Epithelial cell of esophagus (primary cell): ENCODE data around the gene SRSF8.

Source experiments
- DNase-seq: peaks from one replicate; pipeline ENCODE4 v3.0.0; 2010; ENCODE audit warnings: low read depth
- H3K4me3 ChIP-seq: 2 replicates; pipeline ENCODE4 v1.5.1; 2011; ENCODE audit warnings: mild to moderate bottlenecking, low read length, control low read depth
- CTCF ChIP-seq: IDR thresholded peaks from 2 replicates; pipeline ENCODE4 v1.5.1; 2011; ENCODE audit warnings: low read depth, mild to moderate bottlenecking, low read length, control low read depth, inconsistent platforms; ENCODE audit not compliant: insufficient read depth; ENCODE audit errors: missing control alignments

Gene SRSF8

GRCh38 chr11:95101935-95102334 is 35.2 kb downstream of the SRSF8 start:
- no peak for DNase-seq
- H3K4me3 ChIP-seq = no peak overlapping the region
- TF ChIP-seq CTCF = no peak

- H3K4me3 ChIP-seq = no peak overlapping the region
- no peak for TF ChIP-seq CTCF
- DNase-seq = peak; percentile 58
These were observed 36.0 kb downstream of the SRSF8 start for GRCh38 chr11:95102733-95103132.

GRCh38 chr11:95103701-95104100 is 37.0 kb downstream of the SRSF8 start:
- no peak for DNase-seq
- no peak overlapping the region for H3K4me3 ChIP-seq
- TF ChIP-seq CTCF = no peak

GRCh38 chr11:95104121-95104830 is 37.6 kb downstream of the SRSF8 start:
- no peak overlapping the region for H3K4me3 ChIP-seq
- peak; percentile 77 for DNase-seq
- no peak for TF ChIP-seq CTCF

GRCh38 chr11:95104856-95105255 is 38.1 kb downstream of the SRSF8 start:
- H3K4me3 ChIP-seq = no peak overlapping the region
- TF ChIP-seq CTCF = no peak
- DNase-seq = no peak

- DNase-seq = peak; percentile 91
- TF ChIP-seq CTCF = peak; percentile 3
- H3K4me3 ChIP-seq = peak overlapping the region; percentile 23
These were observed 41.5 kb downstream of the SRSF8 start for GRCh38 chr11:95108159-95108611.
